Fibroblast of villous mesenchyme (primary cell): ENCODE measurements around the gene FRMD6. TPM values are rescaled to one million over a fixed set of nuclear protein-coding genes. Genes with fewer than 3 reads are reported as not detected.

Experiments
- DNase-seq: peaks from one replicate; pipeline ENCODE4 v3.0.0-alpha.2; 2010; ENCODE audit warnings: low read depth
- H3K4me3 ChIP-seq: 2 replicates; pipeline ENCODE4 v1.5.1; 2011; ENCODE audit warnings: low read depth, mild to moderate bottlenecking, low read length
- CTCF ChIP-seq: IDR thresholded peaks from 2 replicates; pipeline ENCODE4 v1.5.1; 2012; ENCODE audit warnings: low read depth, mild to moderate bottlenecking, low read length; ENCODE audit not compliant: insufficient read depth
- total RNA-seq: library from RNA; depleted of rRNA; stranded (reverse); fragments of >200 nt; gene quantifications from 2 replicates; pipeline ENCODE4 v1.2.3, GENCODE V29; 2012

The FRMD6 gene
- total RNA-seq, 1 donor: 524 TPM

GRCh38 chr14:51725061-51725460, 73.4 kb downstream of the FRMD6 start:
- TF ChIP-seq CTCF: no peak
- H3K4me3 ChIP-seq: no peak overlapping the region
- no peak for DNase-seq

DNA sequence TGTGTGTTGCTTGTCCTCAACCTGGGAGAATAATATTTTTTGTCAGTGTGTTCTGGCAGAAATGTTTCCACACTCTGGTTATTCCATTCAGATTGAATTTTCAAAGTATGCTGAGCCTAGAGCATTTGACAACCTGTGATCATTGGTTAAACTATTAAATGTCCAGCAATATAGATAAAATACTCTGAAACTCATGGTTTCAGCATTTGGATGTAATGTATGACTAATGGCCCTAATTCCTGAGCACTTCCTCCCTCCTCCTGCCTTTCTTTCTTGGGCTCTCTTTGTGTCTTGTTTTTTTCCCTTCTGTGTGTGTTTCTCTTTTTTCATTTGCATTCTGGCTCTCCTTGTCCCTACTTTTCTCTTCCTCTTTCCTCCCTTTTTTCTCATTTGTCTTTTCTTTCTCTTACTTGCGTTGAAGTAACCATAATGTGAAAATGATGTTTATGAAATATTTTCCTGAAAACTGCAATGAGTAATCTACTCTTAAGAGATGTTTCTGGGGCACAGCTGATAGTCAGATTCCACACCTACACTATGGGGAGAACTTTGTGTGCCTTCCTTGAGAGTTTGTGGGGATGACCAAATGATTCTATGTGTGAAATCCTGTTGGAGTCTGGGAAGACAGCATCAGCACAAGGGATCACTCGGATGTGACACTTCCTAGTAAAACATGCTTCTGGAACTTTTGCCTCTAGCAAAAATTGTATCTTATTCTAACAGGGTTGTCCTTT, 74.6 kb downstream of the FRMD6 start:
- DNase-seq: no peak

DNA sequence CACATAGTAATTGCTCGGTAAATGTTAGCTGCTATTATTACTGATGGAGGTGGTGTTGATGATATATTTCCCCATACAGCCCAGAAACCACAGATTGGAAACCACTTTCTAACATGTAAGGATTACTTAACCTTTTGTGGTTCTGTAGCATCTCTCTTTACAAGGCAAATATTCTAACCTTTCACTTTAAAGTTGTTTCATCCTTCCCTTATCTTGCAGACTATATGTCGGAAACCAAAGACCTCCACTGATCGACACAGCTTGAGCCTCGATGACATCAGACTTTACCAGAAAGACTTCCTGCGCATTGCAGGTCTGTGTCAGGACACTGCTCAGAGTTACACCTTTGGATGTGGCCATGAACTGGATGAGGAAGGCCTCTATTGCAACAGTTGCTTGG, 75.8 kb downstream of the FRMD6 start:
- DNase-seq: no peak
- H3K4me3 ChIP-seq: no peak overlapping the region
- TF ChIP-seq CTCF: no peak

More for the DNA sequence above, 74.6 kb downstream of the FRMD6 start:
- no peak overlapping the region for H3K4me3 ChIP-seq
- TF ChIP-seq CTCF: no peak

GRCh38 chr14:51730098-51730497, 78.4 kb downstream of the FRMD6 start:
- TF ChIP-seq CTCF: no peak
- DNase-seq: no peak
- no peak overlapping the region for H3K4me3 ChIP-seq

DNA sequence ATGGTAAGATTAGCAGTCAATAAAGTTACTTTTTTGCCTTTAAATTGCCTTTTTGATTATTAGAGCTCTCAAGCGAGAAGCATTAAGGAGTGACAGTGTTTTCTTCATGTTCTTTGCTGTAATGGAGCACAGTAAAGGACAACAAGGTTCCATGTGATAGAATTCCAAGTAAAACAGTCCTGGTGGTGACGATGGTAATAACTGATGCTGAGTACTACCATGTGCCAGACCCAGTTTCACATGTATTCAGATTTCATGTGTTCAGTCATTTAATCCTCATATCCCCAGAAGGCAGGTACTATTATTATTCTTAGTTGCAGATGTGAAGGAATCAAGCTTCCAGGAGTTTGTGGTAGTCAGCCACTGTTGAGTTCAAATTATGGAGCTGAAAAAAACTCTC, 79.0 kb downstream of the FRMD6 start:
- no peak for TF ChIP-seq CTCF
- H3K4me3 ChIP-seq: no peak overlapping the region
- no peak for DNase-seq

DNA sequence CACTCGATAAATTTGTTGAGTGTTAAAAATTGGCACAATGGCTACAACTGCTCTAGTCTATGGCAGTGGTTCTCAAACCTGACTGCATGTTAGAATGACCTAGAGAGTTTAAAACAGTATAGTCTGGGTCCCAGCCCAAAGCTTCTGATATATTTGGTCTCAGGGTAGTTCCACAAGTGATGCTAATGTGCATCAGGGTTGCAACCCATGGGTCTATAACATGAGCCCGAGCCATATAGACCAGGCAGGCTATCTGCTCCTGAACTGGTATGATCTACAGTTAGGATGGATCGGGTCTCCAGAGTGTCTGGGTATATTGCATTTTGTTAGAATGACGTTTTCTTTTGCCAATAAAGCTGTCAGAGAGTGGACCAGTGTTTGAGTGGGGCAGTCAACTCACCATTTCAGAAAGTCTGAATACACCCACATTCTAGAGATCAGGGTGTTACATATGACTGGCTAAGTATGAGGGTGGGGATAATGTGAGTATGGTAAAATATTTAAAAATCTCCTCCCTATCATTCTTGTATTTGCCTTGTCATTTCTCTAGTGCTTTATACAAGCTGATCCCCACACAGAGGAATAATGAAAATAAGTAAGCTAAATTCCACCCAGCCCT, 80.9 kb downstream of the FRMD6 start:
- no peak overlapping the region for H3K4me3 ChIP-seq
- no peak for TF ChIP-seq CTCF
- DNase-seq: no peak

DNA sequence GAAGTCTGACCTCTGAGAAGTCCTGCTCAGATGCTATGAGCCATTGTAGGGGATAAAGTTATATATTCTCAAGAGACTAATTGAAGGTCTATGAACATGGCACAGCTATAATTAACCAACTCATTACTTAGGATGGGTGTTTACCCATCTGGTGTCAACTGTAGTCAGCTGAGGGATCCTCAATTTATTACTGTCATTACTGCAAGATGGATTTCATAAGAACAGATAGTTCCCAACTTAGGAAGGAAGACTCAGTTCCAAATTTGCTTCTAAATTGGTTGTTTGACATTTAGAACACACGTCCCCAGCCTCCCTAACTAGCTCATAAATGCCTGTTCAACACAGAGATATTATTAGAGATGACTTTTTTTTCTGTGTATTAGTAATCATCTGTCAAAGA, 81.4 kb downstream of the FRMD6 start:
- H3K4me3 ChIP-seq: no peak overlapping the region
- no peak for DNase-seq
- no peak for TF ChIP-seq CTCF
